HepG2 (cell line): ENCODE measurements around the gene EFEMP2. TPM values are rescaled to one million over a fixed set of nuclear protein-coding genes. Genes with fewer than 3 reads are reported as not detected.
A peak's percentile ranks its signal among the peaks of the same experiment; 100 is the strongest.

Experiments used
- AGO2 ChIP-seq: fragments of 200-400 bp; formaldehyde crosslinking; optimal IDR thresholded peaks from 2 replicates; pipeline ENCODE3; 2017; ENCODE audit warnings: mild to moderate bottlenecking, low read depth, low read length, moderate library complexity
- ATF1 ChIP-seq: IDR thresholded peaks from 2 replicates; pipeline ENCODE4 v1.6.1; 2016; ENCODE audit warnings: mild to moderate bottlenecking, control low read depth
- HHEX ChIP-seq: IDR thresholded peaks from 2 replicates; pipeline ENCODE4 v1.6.1; 2016; ENCODE audit warnings: control low read depth
- KLF15 ChIP-seq: sonication (generic); formaldehyde crosslinking; IDR thresholded peaks from 2 replicates; pipeline ENCODE4 v1.8.1; 2023; ENCODE audit warnings: borderline replicate concordance, mild to moderate bottlenecking, inconsistent platforms, missing genetic modification reagents, mixed read lengths
- MATR3 ChIP-seq: sonication (generic); formaldehyde crosslinking; IDR thresholded peaks from 2 replicates; pipeline ENCODE4 v1.4.0; 2020; ENCODE audit warnings: missing genetic modification reagents
- ZBTB20 ChIP-seq: sonication (generic); formaldehyde crosslinking; IDR thresholded peaks from 2 replicates; pipeline ENCODE4 v1.8.1; 2023; ENCODE audit warnings: missing genetic modification reagents, low read depth, mild to moderate bottlenecking, borderline replicate concordance
- ZNF337 ChIP-seq: sonication (generic); formaldehyde crosslinking; IDR thresholded peaks from 2 replicates; pipeline ENCODE4 v1.5.1; 2020; ENCODE audit warnings: missing genetic modification reagents, low read depth, mild to moderate bottlenecking, borderline replicate concordance
- ZNF737 ChIP-seq: sonication (generic); formaldehyde crosslinking; IDR thresholded peaks from 2 replicates; pipeline ENCODE4 v1.5.0; 2020; ENCODE audit warnings: missing genetic modification reagents, mild to moderate bottlenecking, borderline replicate concordance
- ZNF816 ChIP-seq: sonication (generic); formaldehyde crosslinking; IDR thresholded peaks from 2 replicates; pipeline ENCODE4 v1.8.0; 2022; ENCODE audit warnings: missing genetic modification reagents, mild to moderate bottlenecking, borderline replicate concordance
- polyA plus RNA-seq, 8 experiments: library from polyadenylated mRNA; depleted of rRNA in 3 of 8; stranded (reverse) in 7 of 8; unstranded in 1 of 8; fragments of >200 nt; fragmentation: Illumina TruSeq in 4 of 8; extraction: Trizol in 4 of 8; gene quantifications; 2 replicates each; pipeline versions ENCODE4 v1.2.1 to v1.2.3, GENCODE V29; 2011 to 2016; ENCODE audit warnings: low read depth in 4 of 8, missing spikeins in 1 of 8, mixed read lengths in 1 of 8; ENCODE audit not compliant: insufficient read depth in 1 of 8
- total RNA-seq, 5 experiments: library from RNA; depleted of rRNA; stranded (reverse); fragments of >200 nt; fragmentation: Illumina TruSeq; extraction: Trizol; gene quantifications; 2 replicates each; pipeline ENCODE4 v1.2.3, GENCODE V29; 2016; ENCODE audit warnings: low read depth in 1 of 5
- TF ChIP-seq, protein P1 (sequence below): sonication (generic); formaldehyde crosslinking; IDR thresholded peaks from 2 replicates; pipeline ENCODE4 v1.4.0; 2020; ENCODE audit warnings: mild to moderate bottlenecking, missing genetic modification reagents
- TF ChIP-seq, protein P2 (sequence below): sonication (generic); formaldehyde crosslinking; IDR thresholded peaks from 2 replicates; pipeline ENCODE4 v1.5.1; 2020; ENCODE audit warnings: missing genetic modification reagents, mild to moderate bottlenecking, borderline replicate concordance
- TF ChIP-seq, protein P3 (sequence below): IDR thresholded peaks from 2 replicates; pipeline ENCODE4 v1.6.1; 2016; ENCODE audit warnings: mild to moderate bottlenecking, missing biosample characterization, missing genetic modification reagents
- TF ChIP-seq, protein P4 (sequence below): sonication (generic); formaldehyde crosslinking; IDR thresholded peaks from 2 replicates; pipeline ENCODE4 v1.4.0; 2020; ENCODE audit warnings: missing genetic modification reagents
- TF ChIP-seq, protein P5 (sequence below): sonication (generic); formaldehyde crosslinking; IDR thresholded peaks from 2 replicates; pipeline ENCODE4 v1.5.0; 2020; ENCODE audit warnings: mild to moderate bottlenecking, missing genetic modification reagents, moderate library complexity

Gene EFEMP2
- total and polyA plus RNA-seq, 2 of the 13 experiments (the other 11 are each of a cell fraction or from before 2014, with no cell fraction given), result 7.4 to 29.7 TPM

GRCh38 chr11:65860278-65861164, 12.1 kb downstream of the EFEMP2 start, which contains the start of gene MUS81 (continued):
- TF ChIP-seq, protein P1, sequence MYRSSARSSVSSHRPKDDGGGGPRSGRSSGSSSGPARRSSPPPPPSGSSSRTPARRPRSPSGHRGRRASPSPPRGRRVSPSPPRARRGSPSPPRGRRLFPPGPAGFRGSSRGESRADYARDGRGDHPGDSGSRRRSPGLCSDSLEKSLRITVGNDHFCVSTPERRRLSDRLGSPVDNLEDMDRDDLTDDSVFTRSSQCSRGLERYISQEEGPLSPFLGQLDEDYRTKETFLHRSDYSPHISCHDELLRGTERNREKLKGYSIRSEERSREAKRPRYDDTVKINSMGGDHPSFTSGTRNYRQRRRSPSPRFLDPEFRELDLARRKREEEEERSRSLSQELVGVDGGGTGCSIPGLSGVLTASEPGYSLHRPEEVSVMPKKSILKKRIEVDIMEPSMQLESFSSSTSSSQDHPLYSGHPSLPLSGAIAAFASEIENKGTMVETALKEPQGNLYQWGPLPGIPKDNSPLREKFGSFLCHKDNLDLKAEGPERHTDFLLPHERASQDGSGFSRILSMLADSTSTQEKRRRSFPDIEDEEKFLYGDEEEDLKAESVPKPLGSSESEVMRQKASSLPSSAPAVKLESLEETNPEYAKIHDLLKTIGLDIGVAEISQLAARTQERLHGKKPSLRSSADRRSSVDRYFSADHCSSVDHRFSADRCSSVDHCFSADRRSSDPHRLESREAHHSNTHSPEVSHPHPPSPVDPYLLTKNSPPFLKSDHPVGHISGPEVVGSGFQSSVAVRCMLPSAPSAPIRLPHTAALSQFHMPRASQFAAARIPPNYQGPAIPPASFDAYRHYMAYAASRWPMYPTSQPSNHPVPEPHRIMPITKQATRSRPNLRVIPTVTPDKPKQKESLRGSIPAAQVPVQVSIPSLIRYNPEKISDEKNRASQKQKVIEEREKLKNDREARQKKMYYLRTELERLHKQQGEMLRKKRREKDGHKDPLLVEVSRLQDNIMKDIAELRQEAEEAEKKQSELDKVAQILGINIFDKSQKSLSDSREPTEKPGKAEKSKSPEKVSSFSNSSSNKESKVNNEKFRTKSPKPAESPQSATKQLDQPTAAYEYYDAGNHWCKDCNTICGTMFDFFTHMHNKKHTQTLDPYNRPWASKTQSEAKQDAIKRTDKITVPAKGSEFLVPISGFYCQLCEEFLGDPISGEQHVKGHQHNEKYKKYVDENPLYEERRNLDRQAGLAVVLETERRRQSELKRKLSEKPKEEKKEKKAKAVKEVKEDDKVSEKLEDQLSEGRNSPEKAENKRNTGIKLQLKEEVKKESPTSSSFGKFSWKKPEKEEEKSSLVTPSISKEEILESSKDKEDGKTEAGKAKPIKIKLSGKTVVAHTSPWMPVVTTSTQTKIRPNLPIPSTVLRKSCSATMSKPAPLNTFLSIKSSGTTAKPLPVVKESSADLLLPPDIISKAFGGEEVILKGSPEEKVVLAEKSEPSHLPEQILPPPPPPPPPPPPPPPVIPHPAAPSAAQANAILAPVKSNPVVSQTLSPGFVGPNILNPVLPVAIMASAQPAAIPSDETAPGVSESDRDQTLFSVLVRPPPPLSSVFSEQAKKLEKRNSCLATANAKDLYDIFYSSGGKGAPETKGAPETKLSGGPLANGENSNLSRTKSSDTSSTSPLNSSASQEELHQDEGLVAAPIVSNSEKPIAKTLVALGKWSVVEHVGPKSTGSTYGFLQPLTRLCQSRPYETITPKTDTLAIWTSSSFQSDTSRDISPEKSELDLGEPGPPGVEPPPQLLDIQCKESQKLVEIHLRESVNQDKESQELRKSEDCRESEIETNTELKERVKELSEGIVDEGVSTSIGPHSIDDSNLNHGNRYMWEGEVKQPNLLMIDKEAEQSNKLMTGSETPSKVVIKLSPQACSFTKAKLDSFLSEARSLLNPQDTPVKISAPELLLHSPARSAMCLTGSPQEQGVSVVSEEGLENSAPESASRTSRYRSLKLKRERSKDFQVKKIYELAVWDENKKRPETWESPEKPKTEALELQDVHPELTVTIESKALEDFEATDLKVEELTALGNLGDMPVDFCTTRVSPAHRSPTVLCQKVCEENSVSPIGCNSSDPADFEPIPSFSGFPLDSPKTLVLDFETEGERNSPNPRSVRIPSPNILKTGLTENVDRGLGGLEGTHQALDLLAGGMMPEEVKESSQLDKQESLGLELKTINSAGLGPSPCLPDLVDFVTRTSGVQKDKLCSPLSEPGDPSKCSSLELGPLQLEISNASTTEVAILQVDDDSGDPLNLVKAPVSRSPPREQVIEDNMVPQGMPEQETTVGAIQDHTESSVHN (CRISPR knock-in tag), result no peak
- TF ChIP-seq, protein P2, sequence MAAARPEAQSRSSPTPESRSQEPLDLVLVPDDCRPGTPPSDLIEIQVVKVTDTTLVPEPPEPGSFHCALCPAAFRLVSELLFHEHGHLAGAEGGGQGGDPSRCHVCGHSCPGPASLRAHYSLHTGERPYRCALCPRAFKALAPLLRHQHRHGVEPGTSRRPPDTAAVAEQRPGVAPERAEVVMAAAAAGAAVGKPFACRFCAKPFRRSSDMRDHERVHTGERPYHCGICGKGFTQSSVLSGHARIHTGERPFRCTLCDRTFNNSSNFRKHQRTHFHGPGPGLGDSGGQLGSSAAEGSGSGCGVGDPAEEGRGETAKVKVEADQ (CRISPR knock-in tag), result no peak
- TF ChIP-seq, protein P3, sequence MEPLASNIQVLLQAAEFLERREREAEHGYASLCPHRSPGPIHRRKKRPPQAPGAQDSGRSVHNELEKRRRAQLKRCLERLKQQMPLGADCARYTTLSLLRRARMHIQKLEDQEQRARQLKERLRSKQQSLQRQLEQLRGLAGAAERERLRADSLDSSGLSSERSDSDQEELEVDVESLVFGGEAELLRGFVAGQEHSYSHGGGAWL (CRISPR knock-in tag), result peak; percentile 28; the same call in 1 of the 2 replicates
- TF ChIP-seq ZNF337 (CRISPR knock-in tag) (no peak), ZBTB20 (CRISPR knock-in tag) (peak; percentile 41; the same call in 1 of the 2 replicates), ZNF816 (CRISPR knock-in tag) (peak; percentile 82; the same call in 1 of the 2 replicates), KLF15 (CRISPR knock-in tag) (peak; percentile 24; the same call in 1 of the 2 replicates), HHEX (CRISPR knock-in tag) (no peak), ATF1 (peak; percentile 66), MATR3 (no peak), AGO2 (peak; percentile 83), ZNF737 (no peak)
- TF ChIP-seq, protein P4, sequence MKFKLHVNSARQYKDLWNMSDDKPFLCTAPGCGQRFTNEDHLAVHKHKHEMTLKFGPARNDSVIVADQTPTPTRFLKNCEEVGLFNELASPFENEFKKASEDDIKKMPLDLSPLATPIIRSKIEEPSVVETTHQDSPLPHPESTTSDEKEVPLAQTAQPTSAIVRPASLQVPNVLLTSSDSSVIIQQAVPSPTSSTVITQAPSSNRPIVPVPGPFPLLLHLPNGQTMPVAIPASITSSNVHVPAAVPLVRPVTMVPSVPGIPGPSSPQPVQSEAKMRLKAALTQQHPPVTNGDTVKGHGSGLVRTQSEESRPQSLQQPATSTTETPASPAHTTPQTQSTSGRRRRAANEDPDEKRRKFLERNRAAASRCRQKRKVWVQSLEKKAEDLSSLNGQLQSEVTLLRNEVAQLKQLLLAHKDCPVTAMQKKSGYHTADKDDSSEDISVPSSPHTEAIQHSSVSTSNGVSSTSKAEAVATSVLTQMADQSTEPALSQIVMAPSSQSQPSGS (CRISPR knock-in tag), result 0 out of 2 replicates have a peak, but pooled peaks have one; percentile 55
- TF ChIP-seq, protein P5, sequence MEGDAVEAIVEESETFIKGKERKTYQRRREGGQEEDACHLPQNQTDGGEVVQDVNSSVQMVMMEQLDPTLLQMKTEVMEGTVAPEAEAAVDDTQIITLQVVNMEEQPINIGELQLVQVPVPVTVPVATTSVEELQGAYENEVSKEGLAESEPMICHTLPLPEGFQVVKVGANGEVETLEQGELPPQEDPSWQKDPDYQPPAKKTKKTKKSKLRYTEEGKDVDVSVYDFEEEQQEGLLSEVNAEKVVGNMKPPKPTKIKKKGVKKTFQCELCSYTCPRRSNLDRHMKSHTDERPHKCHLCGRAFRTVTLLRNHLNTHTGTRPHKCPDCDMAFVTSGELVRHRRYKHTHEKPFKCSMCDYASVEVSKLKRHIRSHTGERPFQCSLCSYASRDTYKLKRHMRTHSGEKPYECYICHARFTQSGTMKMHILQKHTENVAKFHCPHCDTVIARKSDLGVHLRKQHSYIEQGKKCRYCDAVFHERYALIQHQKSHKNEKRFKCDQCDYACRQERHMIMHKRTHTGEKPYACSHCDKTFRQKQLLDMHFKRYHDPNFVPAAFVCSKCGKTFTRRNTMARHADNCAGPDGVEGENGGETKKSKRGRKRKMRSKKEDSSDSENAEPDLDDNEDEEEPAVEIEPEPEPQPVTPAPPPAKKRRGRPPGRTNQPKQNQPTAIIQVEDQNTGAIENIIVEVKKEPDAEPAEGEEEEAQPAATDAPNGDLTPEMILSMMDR (CRISPR knock-in tag), result peak; percentile 95
